ENCODE data around the gene MS4A6E.

- TF ChIP-seq CTCF (IDR thresholded peaks at IDR 0.05) (no peak), ZFX (IDR thresholded peaks at IDR 0.05; ENCODE audit: borderline replicate concordance) (no peak)
Measured at GRCh38 chr11:60367896-60368295, 40.8 kb downstream of the MS4A6E start.

All from 22Rv1 (cell line).